Fibroblast of gingiva (primary cell): ENCODE measurements around the gene FAAH.
A peak's percentile ranks its signal among the peaks of the same experiment; 100 is the strongest.
"Not testable (repeated sequence)": the region's sequence is repeated elsewhere in the genome, so short reads cannot be mapped to it uniquely, and the experiment has no call there.

ENCODE experiments used
- DNase-seq: peaks from one replicate; pipeline ENCODE4 v3.0.0-alpha.2; 2011; ENCODE audit warnings: low read depth

The FAAH gene

GRCh38 chr1:46394108-46394871 lies at the start of gene FAAH:
Gene FAAH (plus strand): TSS chr1:46394317. CDS start chr1:46394349, 32 bp downstream.
- DNase-seq, result peak; percentile 55

GRCh38 chr1:46344481-46344880 lies 49.6 kb upstream of the FAAH start:
- no peak for DNase-seq

- DNase-seq, result no peak
Observed at GRCh38 chr1:46345281-46345680, 48.8 kb upstream of the FAAH start.

- DNase-seq, result no peak
Observed at GRCh38 chr1:46352363-46352762, 41.8 kb upstream of the FAAH start.

GRCh38 chr1:46355920-46356319 lies 38.2 kb upstream of the FAAH start:
- DNase-seq, result peak; percentile 19

- no peak for DNase-seq
Observed at GRCh38 chr1:46362158-46362557, 32.0 kb upstream of the FAAH start.

- DNase-seq, result no peak
Observed at GRCh38 chr1:46363121-46363520, 31.0 kb upstream of the FAAH start.

- peak; percentile 62 for DNase-seq
Observed at GRCh38 chr1:46364612-46365011, 29.5 kb upstream of the FAAH start.

GRCh38 chr1:46365796-46366195 lies 28.3 kb upstream of the FAAH start:
- not testable (repeated sequence) for DNase-seq

GRCh38 chr1:46367072-46367471 lies 27.0 kb upstream of the FAAH start:
- DNase-seq, result no peak

GRCh38 chr1:46367701-46368100 lies 26.4 kb upstream of the FAAH start:
- not testable (repeated sequence) for DNase-seq

GRCh38 chr1:46368791-46369190 lies 25.3 kb upstream of the FAAH start:
- DNase-seq, result no peak

GRCh38 chr1:46369542-46370213 lies 24.4 kb upstream of the FAAH start:
- DNase-seq, result peak; percentile 26

GRCh38 chr1:46370214-46370633 lies 23.9 kb upstream of the FAAH start:
- DNase-seq, result no peak

- DNase-seq, result no peak
Observed at GRCh38 chr1:46372431-46372830, 21.7 kb upstream of the FAAH start.

GRCh38 chr1:46379996-46380395 lies 14.1 kb upstream of the FAAH start:
- no peak for DNase-seq

- DNase-seq, result no peak
Observed at GRCh38 chr1:46380508-46380907, 13.6 kb upstream of the FAAH start.

GRCh38 chr1:46393510-46393909 lies 607 bp upstream of the FAAH start:
- no peak for DNase-seq

- no peak for DNase-seq
Observed at GRCh38 chr1:46394872-46395465, 852 bp downstream of the FAAH start.

GRCh38 chr1:46396441-46397398 lies 2.6 kb downstream of the FAAH start:
- no peak for DNase-seq

GRCh38 chr1:46399307-46399706 lies 5.2 kb downstream of the FAAH start:
- no peak for DNase-seq

GRCh38 chr1:46400421-46400820 lies 6.3 kb downstream of the FAAH start:
- DNase-seq, result no peak
